Effector CD8-positive, alpha-beta T cell (primary cell): ENCODE results near the gene LIMD2.
"Not testable (repeated sequence)": the region's sequence is repeated elsewhere in the genome, so short reads cannot be mapped to it uniquely, and the experiment has no call there.

Experiments used
- DNase-seq: peaks from one replicate; lab custom pipeline; 2025; lab: John Stamatoyannopoulos, UW
- total RNA-seq, 4 experiments: gene quantifications; one replicate each; lab custom pipeline; 2026; lab: John Stamatoyannopoulos, UW

The LIMD2 gene
- 385 to 473 (median 425) reads per million in 4 experiments for total RNA-seq

DNA sequence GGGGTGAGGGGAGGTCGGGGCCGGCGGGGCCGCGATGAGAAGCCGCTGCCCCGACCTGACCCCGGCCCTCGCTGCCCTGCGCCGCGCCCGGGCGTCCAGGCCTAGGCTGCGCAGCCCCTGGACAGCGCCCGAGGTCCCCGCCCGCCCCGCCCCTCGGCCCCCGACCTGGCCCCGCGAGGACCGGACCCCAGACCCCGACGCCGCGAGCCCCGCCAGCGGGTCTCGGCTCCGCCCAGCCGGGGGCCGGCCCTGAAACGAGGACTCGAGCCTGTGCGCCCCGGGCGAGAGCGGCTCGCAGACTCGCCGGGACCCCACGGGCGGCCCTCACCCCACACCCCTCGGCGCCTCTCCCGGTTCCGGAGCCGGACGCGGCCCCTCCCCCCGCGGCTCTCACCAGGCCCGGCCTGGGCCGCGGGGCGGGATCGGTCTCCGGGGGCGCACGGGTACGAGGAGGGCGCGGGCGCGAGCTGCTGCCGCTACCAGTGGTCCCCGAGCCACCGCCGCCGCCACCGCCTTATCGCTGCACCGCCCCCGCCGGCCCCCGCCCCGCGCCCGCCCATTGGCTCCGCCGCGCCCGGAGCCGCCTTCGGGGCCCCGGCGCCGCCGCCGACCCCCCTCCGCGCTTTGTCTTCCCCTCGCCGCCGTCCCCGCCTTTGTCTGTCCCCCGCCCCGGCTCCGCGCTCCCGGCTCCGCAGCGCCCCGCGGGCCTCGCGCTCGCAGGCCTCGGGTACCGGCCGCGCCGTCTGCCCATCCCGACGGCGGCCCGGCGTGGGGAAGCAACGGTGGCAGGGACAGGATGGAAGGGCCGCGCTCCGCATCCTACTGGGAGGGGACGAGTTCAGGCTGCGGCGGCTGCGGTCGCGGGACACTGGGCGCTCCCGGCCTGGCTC is at the start of gene LIMD2:
Gene LIMD2, minus strand, starts transcription at position 488 of the 890 bp plus-strand sequence. CDS start 827 bp downstream, outside the sequence.
- peak; percentile 70 for DNase-seq

GRCh38 chr17:63741408-63742173 is 41.7 kb upstream of the LIMD2 start, which contains the start of gene STRADA:
TSS of gene STRADA (minus strand) at chr17:63741799. CDS start at chr17:63728369, 13,430 bp downstream.
- DNase-seq, result peak; percentile 95

DNA sequence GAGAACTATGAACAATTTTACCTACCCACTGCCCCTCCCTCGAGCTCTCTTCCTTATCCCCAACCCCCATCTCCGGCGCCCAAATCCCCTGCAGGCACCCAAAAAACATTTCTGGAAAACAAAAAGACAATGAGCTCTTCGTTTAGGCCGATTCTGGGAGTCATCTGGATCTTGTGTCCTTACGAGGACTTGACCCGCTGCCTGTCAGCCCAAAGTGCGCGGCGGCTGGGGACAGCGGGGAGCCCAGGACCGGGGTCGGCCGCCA is 41.1 kb upstream of the LIMD2 start:
- DNase-seq, result no peak

DNA sequence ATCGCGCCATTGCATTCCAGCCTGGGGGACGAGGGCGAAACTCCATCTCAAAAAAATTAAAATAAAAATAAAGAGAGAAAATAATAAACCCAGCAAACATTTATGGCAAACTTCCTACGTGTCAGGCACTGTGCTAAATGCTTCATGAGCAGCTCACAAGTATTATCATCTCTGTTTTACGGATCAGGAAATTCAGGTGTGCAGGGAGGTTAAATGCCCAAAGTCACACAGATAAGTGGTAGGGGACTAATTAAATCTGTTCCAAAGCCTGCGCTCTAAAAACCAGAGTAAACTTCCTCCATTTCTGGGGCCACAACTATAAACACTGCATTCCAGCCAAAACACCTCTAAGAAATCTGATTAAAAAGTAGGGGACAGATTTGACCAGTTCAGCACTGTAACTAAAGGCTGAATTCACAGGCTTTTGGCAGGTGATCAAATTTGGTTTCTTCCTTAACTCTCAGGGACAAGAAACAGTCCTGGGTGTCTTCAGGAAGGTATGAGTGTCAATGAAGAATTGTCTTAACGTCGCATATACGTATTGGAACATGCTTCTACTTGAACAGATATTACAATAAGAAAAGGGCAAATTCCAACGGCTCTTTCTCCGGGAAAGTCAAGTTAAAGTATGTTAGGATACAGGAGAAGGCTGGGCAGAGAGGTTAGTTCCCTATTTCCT is 40.7 kb upstream of the LIMD2 start:
- no peak for DNase-seq

- no peak for DNase-seq
Observed at GRCh38 chr17:63735691-63736090, 35.8 kb upstream of the LIMD2 start.

DNA sequence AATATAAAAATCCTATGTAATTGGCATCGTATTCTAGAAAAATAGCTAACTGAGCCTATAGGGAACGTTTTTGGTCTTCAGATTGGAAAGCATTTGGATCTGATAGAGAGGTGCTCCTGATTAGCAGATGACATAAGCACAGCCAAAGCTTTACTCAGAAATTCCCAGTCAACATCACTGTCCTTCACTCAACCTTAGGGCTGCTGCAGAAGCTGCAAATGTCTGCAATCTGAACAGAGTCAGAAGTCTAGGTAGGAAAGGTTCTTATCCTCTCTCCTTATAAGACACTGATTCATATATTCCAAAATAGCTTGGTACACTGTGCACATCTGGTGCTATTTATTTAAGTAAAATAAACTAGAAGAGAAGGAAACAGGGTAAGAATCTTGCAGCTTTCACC is 22.5 kb upstream of the LIMD2 start:
- no peak for DNase-seq

GRCh38 chr17:63720194-63720593 is 20.3 kb upstream of the LIMD2 start:
- DNase-seq, result not testable (repeated sequence)

DNA sequence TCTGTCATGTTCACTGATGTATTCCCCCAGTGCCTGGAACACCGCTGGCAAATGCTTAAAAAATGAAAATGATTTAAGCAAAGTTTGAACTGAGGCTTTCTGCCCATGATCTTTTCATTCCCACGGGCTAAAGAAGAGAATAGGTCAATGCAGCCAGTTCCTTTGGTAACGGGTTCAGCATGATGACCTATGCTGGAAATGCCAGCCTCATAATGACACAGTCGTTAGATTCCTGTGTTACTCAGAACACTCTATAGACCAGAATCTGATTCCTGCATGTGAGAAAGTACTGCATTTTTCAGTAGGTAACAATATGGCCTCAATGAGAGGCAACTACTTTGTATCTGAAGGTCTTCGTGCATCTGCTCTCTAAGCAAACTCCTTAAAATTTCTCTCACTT is 19.1 kb upstream of the LIMD2 start:
- DNase-seq, result no peak

DNA sequence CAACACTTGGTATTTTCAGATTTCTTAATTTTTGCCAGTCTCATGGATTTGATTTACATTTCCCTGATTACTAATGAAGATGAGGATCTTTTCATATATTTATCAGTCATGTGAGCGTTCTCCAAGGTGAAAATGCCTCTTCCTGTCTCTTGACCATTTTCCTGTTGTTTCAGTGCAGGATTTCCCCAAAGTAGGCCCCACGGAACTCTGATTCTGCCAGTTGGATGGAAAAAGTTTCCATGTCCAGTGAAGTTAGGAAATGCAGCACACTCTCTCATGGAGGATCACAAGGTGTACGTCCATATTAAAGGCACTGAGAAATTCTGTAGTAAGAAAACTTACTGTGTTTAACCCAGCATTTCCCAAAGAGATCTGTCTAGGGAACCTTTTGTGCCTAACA is 16.5 kb upstream of the LIMD2 start:
- DNase-seq, result no peak

- no peak for DNase-seq
Observed at GRCh38 chr17:63714550-63715277, 14.8 kb upstream of the LIMD2 start.

- DNase-seq, result no peak
Observed at GRCh38 chr17:63709110-63709509, 9.2 kb upstream of the LIMD2 start.

DNA sequence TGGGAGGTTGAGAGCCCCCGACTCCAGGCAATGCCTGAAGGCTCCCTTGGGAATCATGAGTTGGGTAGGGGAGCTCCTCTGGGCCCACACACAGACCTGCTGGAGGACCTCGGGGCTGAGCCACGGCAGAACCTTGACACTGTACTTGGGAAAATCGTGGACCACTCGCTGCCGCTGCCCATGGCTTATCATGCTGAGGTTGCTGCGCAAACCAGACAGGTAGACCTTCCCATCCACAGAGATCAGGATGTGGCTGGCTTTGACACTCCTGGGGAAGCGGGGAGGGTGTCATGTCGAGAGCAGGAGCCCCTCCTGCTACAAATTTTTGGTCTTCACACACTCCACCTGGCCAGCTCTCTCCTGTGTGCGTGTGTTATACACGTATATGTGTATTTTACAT is 7.2 kb upstream of the LIMD2 start:
- no peak for DNase-seq

DNA sequence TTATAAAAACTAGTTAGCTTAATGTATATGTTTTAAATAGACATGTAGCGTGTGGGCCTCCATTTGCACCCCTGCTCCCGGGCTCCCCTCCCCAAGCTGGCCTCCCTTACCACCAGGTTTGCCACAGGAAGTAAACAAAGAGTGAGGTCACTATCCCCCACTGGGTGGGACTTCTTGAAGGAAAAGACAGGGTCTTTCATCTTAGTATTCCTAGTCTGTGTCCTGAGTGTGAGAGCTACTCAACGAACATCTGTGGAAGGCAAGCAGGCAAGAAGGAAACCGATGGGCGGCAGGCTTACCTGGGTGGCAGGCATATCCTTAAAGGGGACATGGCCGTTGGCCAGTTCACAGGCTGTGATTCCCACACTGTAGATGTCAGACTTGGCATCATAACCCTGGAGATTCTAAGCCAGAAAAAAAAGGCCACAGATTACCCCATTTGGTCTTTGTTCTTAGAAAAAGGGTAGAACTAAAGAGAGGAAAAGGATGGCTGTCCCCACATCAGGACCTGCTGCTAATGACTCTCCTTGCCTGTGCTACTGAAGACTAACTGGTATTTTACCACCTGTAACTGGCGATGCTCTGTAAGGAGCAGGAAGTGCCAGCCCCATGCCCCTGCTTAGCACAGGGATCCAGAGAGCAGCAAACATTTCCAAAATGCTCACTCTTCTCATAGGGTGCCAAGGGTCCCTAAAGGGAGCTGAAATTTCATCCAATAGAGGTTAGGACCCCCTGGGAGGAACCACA is 6.6 kb upstream of the LIMD2 start:
- DNase-seq, result no peak

GRCh38 chr17:63705657-63706056 is 5.7 kb upstream of the LIMD2 start:
- no peak for DNase-seq

DNA sequence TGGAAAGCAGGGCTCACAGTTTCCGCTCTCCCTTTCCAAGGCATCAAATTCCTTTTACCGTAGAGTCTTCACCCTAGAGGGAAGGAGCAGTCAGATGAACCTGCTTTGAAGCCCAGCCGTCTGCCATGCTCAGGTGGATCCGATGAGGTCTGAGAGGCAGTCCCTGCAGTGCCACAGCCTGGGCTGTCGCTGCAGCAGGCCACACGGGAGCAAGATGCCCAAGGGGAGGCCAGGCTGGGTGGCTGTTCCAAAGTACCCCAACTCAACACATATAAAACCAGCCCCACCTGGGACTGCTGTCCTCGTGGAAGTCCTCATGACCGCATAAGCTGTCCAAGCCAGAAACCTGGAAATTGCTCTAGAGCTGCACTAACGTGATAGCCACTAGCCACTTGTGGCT is 4.9 kb upstream of the LIMD2 start:
- DNase-seq, result no peak

- DNase-seq, result no peak
Observed at GRCh38 chr17:63704259-63704576, 4.3 kb upstream of the LIMD2 start.

GRCh38 chr17:63703556-63704258 is 3.8 kb upstream of the LIMD2 start:
- DNase-seq, result no peak

GRCh38 chr17:63703029-63703428 is 3.1 kb upstream of the LIMD2 start:
- no peak for DNase-seq

- DNase-seq, result no peak
Observed at GRCh38 chr17:63702721-63703015, 2.7 kb upstream of the LIMD2 start.

GRCh38 chr17:63701868-63702720 is 2.2 kb upstream of the LIMD2 start:
- peak; percentile 53 for DNase-seq
